Measurements from ENCODE around the gene ZNF785. TPM values are rescaled to one million over a fixed set of nuclear protein-coding genes. Genes with fewer than 3 reads are reported as not detected.

The ZNF785 gene
- total and polyA plus RNA-seq, 2 of the 13 experiments (the other 11 are each of a cell fraction or from before 2014, with no cell fraction given): 0.01 TPM; not detected in 1

DNA sequence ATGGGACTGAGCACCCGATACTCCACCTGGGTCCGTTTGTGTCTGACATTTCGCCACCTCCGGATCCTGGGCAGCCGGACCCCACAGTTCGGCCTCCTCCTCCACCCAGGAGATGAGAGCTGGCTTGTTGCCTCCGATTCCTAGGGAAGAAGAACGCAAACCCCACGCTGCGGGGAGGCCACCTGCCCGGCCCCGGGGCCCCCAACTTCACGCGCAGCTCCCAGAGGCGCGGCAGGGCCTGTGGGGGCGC lies 27.9 kb downstream of the ZNF785 start (continued):
- no peak for TF ChIP-seq HOXA9 (CRISPR knock-in tag; IDR thresholded peaks at IDR 0.05; ENCODE audit: borderline replicate concordance)
- TF ChIP-seq, protein P1, sequence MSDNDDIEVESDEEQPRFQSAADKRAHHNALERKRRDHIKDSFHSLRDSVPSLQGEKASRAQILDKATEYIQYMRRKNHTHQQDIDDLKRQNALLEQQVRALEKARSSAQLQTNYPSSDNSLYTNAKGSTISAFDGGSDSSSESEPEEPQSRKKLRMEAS (IDR thresholded peaks at IDR 0.05): peak; percentile 9; the same call in 1 of the 2 replicates
- no peak for TF ChIP-seq PLRG1 (conservative IDR thresholded peaks at IDR 0.05)
- TF ChIP-seq ZNF83 (CRISPR knock-in tag; IDR thresholded peaks at IDR 0.05; ENCODE audit: borderline replicate concordance): no peak
- TF ChIP-seq KDM3A (CRISPR knock-in tag; IDR thresholded peaks at IDR 0.05; ENCODE audit: low read depth): no peak
- no peak for TF ChIP-seq ETV5 (CRISPR knock-in tag; IDR thresholded peaks at IDR 0.05; ENCODE audit: borderline replicate concordance)
- TF ChIP-seq, protein P2, sequence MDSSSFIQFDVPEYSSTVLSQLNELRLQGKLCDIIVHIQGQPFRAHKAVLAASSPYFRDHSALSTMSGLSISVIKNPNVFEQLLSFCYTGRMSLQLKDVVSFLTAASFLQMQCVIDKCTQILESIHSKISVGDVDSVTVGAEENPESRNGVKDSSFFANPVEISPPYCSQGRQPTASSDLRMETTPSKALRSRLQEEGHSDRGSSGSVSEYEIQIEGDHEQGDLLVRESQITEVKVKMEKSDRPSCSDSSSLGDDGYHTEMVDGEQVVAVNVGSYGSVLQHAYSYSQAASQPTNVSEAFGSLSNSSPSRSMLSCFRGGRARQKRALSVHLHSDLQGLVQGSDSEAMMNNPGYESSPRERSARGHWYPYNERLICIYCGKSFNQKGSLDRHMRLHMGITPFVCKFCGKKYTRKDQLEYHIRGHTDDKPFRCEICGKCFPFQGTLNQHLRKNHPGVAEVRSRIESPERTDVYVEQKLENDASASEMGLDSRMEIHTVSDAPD (CRISPR knock-in tag; IDR thresholded peaks at IDR 0.05): no peak
- no peak for TF ChIP-seq SMAD9 (CRISPR knock-in tag; IDR thresholded peaks at IDR 0.05)
- TF ChIP-seq ZNF235 (CRISPR knock-in tag; IDR thresholded peaks at IDR 0.05; ENCODE audit: borderline replicate concordance): no peak
- TF ChIP-seq, protein P3, sequence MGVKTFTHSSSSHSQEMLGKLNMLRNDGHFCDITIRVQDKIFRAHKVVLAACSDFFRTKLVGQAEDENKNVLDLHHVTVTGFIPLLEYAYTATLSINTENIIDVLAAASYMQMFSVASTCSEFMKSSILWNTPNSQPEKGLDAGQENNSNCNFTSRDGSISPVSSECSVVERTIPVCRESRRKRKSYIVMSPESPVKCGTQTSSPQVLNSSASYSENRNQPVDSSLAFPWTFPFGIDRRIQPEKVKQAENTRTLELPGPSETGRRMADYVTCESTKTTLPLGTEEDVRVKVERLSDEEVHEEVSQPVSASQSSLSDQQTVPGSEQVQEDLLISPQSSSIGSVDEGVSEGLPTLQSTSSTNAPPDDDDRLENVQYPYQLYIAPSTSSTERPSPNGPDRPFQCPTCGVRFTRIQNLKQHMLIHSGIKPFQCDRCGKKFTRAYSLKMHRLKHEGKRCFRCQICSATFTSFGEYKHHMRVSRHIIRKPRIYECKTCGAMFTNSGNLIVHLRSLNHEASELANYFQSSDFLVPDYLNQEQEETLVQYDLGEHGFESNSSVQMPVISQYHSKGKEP (CRISPR knock-in tag; IDR thresholded peaks at IDR 0.05): no peak
- TF ChIP-seq ZSCAN25 (CRISPR knock-in tag; IDR thresholded peaks at IDR 0.05): no peak
- peak in 1 of 2 experiments; percentile 5; a peak in 1 of 4 replicates for TF ChIP-seq HMGXB4 (CRISPR knock-in tag; IDR thresholded peaks at IDR 0.05; ENCODE audit: borderline replicate concordance in 1 of 2, low read depth in 1 of 2)
- no peak for TF ChIP-seq KLF13 (CRISPR knock-in tag; IDR thresholded peaks at IDR 0.05)
- no peak; the same call in 1 of the 2 replicates for TF ChIP-seq ZSCAN9 (CRISPR knock-in tag; IDR thresholded peaks at IDR 0.05; ENCODE audit: borderline replicate concordance)
- TF ChIP-seq TOE1 (CRISPR knock-in tag; IDR thresholded peaks at IDR 0.05): no peak
- TF ChIP-seq RNF219 (CRISPR knock-in tag; IDR thresholded peaks at IDR 0.05): no peak
- TF ChIP-seq MED13 (CRISPR knock-in tag; IDR thresholded peaks at IDR 0.05): no peak
- peak; percentile 36; the same call in 1 of the 2 replicates for TF ChIP-seq BORCS8-MEF2B (CRISPR knock-in tag; IDR thresholded peaks at IDR 0.05)
- TF ChIP-seq IKZF4 (CRISPR knock-in tag; IDR thresholded peaks at IDR 0.05; ENCODE audit: borderline replicate concordance, low read depth, not compliant biosample characterization): no peak
- TF ChIP-seq GATAD1 (CRISPR knock-in tag; IDR thresholded peaks at IDR 0.05): no peak
